Keratinocyte (primary cell): ENCODE results near the gene ASTN2. TPM values are rescaled to one million over a fixed set of nuclear protein-coding genes. Genes with fewer than 3 reads are reported as not detected.

Experiments used
- DNase-seq: peaks from one replicate; pipeline ENCODE4 v3.0.0-alpha.2; 2011; ENCODE audit warnings: low read depth, missing footprints, low spot score
- FAIRE-seq: peaks from 2 replicates; lab custom pipeline; 2011; peaks lifted over from hg19 to GRCh38; lab: Jason Lieb, UNC
- H2AFZ ChIP-seq: 2 replicates; pipeline ENCODE4 v1.6.0; 2012; ENCODE audit warnings: low read length, control low read depth, inconsistent platforms; ENCODE audit not compliant: control insufficient read depth
- H3K27ac ChIP-seq: 2 replicates; pipeline ENCODE4 v1.5.1; 2011; ENCODE audit warnings: low read length; ENCODE audit not compliant: control insufficient read depth, insufficient read depth
- H3K27me3 ChIP-seq: 3 replicates; pipeline ENCODE4 v1.6.0; 2011; ENCODE audit warnings: low read length; ENCODE audit not compliant: control insufficient read depth, insufficient read depth; ENCODE audit errors: extremely low read depth
- H3K36me3 ChIP-seq, 2 experiments: 2 replicates in 1 of 2; 3 replicates in 1 of 2; pipeline ENCODE4 v1.5.1; 2011; ENCODE audit warnings: low read length in 2 of 2, mild to moderate bottlenecking in 1 of 2; ENCODE audit not compliant: control insufficient read depth in 2 of 2, insufficient read depth in 2 of 2; ENCODE audit errors: extremely low read depth in 1 of 2
- H3K4me1 ChIP-seq: 3 replicates; pipeline ENCODE4 v1.5.1; 2011; ENCODE audit warnings: low read length; ENCODE audit not compliant: control insufficient read depth, insufficient read depth; ENCODE audit errors: extremely low read depth
- H3K4me2 ChIP-seq: 3 replicates; pipeline ENCODE4 v1.6.0; 2011; ENCODE audit warnings: low read depth, low read length; ENCODE audit not compliant: control insufficient read depth, insufficient read depth; ENCODE audit errors: extremely low read depth
- H3K4me3 ChIP-seq, 3 experiments: fragments of 200-600 bp in 1 of 3; sonication (generic) in 1 of 3; 2 replicates in 2 of 3; 3 replicates in 1 of 3; pipeline ENCODE4 v1.5.1; 2011 to 2016; ENCODE audit warnings: low read length in 3 of 3, mild to moderate bottlenecking in 3 of 3, control low read depth in 2 of 3, inconsistent platforms in 1 of 3, low read depth in 1 of 3, mixed read lengths in 1 of 3, mixed run types in 1 of 3, moderate library complexity in 1 of 3; ENCODE audit not compliant: control insufficient read depth in 2 of 3, insufficient read depth in 2 of 3; ENCODE audit errors: extremely low read depth in 1 of 3
- H3K79me2 ChIP-seq: 2 replicates; pipeline ENCODE4 v1.6.0; 2012; ENCODE audit warnings: low read length; ENCODE audit not compliant: control insufficient read depth, insufficient read depth
- H3K9ac ChIP-seq: 3 replicates; pipeline ENCODE4 v1.6.0; 2011; ENCODE audit warnings: low read length; ENCODE audit not compliant: control insufficient read depth, insufficient read depth; ENCODE audit errors: extremely low read depth
- H3K9me1 ChIP-seq: 3 replicates; pipeline ENCODE4 v1.6.0; 2011; ENCODE audit warnings: low read length; ENCODE audit not compliant: control insufficient read depth, insufficient read depth; ENCODE audit errors: extremely low read depth
- H3K9me3 ChIP-seq: 2 replicates; pipeline ENCODE4 v1.5.1; 2012; ENCODE audit warnings: low read depth, low read length; ENCODE audit not compliant: control insufficient read depth
- H4K20me1 ChIP-seq: 3 replicates; pipeline ENCODE4 v1.6.0; 2011; ENCODE audit warnings: low read length; ENCODE audit not compliant: control insufficient read depth, insufficient read depth; ENCODE audit errors: extremely low read depth
- EZH2 ChIP-seq: IDR thresholded peaks from one replicate; pipeline ENCODE4 v1.6.1; 2012; ENCODE audit warnings: inconsistent platforms, mild to moderate bottlenecking, low read length, moderate library complexity
- dilution Hi-C: fragments of 300-500 bp; cut with MboI; formaldehyde crosslinking; loops from one replicate; pipeline ENCODE4 v1.7.0; 2020; ENCODE audit warnings: low sequenced_read_pairs; ENCODE audit not compliant: extremely low pct_ligation_motif_present
- polyA plus RNA-seq, 5 experiments: library from polyadenylated mRNA; depleted of rRNA in 3 of 5; stranded (reverse) in 3 of 5; stranded (forward) in 1 of 5; unstranded in 1 of 5; fragments of >200 nt; gene quantifications; 1 replicate in 1 of 5; 2 replicates in 3 of 5; 3 replicates in 1 of 5; pipeline versions ENCODE4 v1.2.1 to v1.2.3, GENCODE V29; 2011 to 2012; ENCODE audit warnings: missing spikeins in 2 of 5, low read depth in 1 of 5, low replicate concordance in 1 of 5
- TF ChIP-seq, protein P1 (sequence below), 3 experiments: IDR thresholded peaks in 1 of 3; conservative IDR thresholded peaks in 1 of 3; optimal IDR thresholded peaks in 1 of 3; 2 replicates in 2 of 3; 3 replicates in 1 of 3; pipeline versions ENCODE3 to v1.5.1; 2011; ENCODE audit warnings: low read length in 3 of 3, mild to moderate bottlenecking in 3 of 3, moderate library complexity in 2 of 3, control low read depth in 1 of 3, inconsistent platforms in 1 of 3; ENCODE audit not compliant: insufficient read depth in 2 of 3; ENCODE audit errors: extremely low read depth in 1 of 3

Gene ASTN2
- polyA plus RNA-seq, 1 donor (not counting 4 experiments of a cell fraction or from before 2014, with no cell fraction given) = 0.31 TPM

DNA sequence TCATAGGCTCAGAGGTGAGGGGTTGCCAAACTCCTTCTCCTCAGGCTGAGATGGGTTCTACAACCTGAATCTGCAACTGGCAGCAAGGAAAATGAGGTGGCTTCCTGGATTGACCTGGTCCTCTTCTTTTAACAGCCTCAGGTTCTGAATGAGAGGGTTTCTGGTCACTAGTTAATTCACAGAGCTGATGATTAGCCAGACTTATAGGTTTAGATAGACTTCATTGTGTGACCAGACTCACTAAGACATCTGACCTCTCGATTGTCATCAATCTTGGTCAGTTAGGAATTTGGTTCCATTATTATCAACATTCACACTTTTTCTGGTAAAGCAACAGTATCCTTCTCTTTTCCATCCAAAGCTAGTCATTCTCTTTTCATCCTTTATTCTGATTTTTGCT is 1003.4 kb downstream of the ASTN2 start:
- Histone ChIP-seq H3K4me1 (no peaks in the 10 kb centered on the region), H4K20me1 (no peaks in the 10 kb centered on the region), H3K4me2 (no peak overlapping the region), H3K4me3 (no peak overlapping the region), H3K9ac (no peak overlapping the region), H3K9me3 (no peaks in the 10 kb centered on the region), H3K9me1 (no peaks in the 10 kb centered on the region), H2AFZ (no peak overlapping the region), H3K79me2 (no peaks in the 10 kb centered on the region), H3K27me3 (no peaks in the 10 kb centered on the region), H3K36me3 (no peaks in the 10 kb centered on the region), H3K27ac (no peak overlapping the region)
- DNase-seq (no peak), FAIRE-seq (no peak)
- TF ChIP-seq EZH2 = no peak
- TF ChIP-seq, protein P1, sequence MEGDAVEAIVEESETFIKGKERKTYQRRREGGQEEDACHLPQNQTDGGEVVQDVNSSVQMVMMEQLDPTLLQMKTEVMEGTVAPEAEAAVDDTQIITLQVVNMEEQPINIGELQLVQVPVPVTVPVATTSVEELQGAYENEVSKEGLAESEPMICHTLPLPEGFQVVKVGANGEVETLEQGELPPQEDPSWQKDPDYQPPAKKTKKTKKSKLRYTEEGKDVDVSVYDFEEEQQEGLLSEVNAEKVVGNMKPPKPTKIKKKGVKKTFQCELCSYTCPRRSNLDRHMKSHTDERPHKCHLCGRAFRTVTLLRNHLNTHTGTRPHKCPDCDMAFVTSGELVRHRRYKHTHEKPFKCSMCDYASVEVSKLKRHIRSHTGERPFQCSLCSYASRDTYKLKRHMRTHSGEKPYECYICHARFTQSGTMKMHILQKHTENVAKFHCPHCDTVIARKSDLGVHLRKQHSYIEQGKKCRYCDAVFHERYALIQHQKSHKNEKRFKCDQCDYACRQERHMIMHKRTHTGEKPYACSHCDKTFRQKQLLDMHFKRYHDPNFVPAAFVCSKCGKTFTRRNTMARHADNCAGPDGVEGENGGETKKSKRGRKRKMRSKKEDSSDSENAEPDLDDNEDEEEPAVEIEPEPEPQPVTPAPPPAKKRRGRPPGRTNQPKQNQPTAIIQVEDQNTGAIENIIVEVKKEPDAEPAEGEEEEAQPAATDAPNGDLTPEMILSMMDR (optimal IDR thresholded peaks at IDR 0.05 in 1 of 3, IDR thresholded peaks at IDR 0.05 in 1 of 3, conservative IDR thresholded peaks at IDR 0.05 in 1 of 3; ENCODE audit: extremely low read depth in 1 of 3, insufficient read depth in 2 of 3, low read length in 3 of 3) = no peak
- dilution Hi-C loops = no loop called here

DNA sequence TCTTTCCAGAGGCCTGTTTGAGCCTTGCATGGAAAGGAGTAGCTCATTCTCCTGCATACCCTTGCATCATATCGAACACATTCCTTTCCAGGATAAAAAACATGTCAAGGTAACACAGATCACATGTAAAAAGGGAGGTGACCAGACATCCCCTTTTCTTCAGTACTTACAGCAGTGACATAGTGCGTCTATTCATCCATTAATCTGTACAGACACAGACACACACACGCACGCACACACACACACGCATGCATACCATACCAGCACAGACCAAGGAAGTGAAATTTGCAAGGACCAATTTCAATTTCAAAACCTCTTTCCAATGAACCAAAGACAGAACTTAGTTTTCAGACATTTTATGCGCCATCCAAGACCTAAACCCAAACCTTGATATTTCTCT is 1005.2 kb downstream of the ASTN2 start:
- no peaks in the 10 kb centered on the region for H3K4me1 ChIP-seq
- H3K36me3 ChIP-seq = no peaks in the 10 kb centered on the region
- dilution Hi-C loops = no loop called here
- H3K79me2 ChIP-seq = no peaks in the 10 kb centered on the region
- H3K9me1 ChIP-seq = no peaks in the 10 kb centered on the region
- H3K4me3 ChIP-seq = no peak overlapping the region
- no peaks in the 10 kb centered on the region for H3K27me3 ChIP-seq
- FAIRE-seq (no peak), DNase-seq (no peak)
- no peak overlapping the region for H2AFZ ChIP-seq
- no peak overlapping the region for H3K27ac ChIP-seq
- H3K9ac ChIP-seq = no peak overlapping the region
- TF ChIP-seq EZH2 = no peak
- TF ChIP-seq, protein P1 (optimal IDR thresholded peaks at IDR 0.05 in 1 of 3, IDR thresholded peaks at IDR 0.05 in 1 of 3, conservative IDR thresholded peaks at IDR 0.05 in 1 of 3; ENCODE audit: extremely low read depth in 1 of 3, insufficient read depth in 2 of 3, low read length in 3 of 3) = no peak
- H4K20me1 ChIP-seq = no peaks in the 10 kb centered on the region
- H3K4me2 ChIP-seq = no peak overlapping the region
- H3K9me3 ChIP-seq = no peaks in the 10 kb centered on the region
